Smooth muscle cell (in vitro differentiated cells): ENCODE results near the gene KANK4. TPM values are rescaled to one million over a fixed set of nuclear protein-coding genes. Genes with fewer than 3 reads are reported as not detected.

Source experiments
- DNase-seq: peaks from one replicate; lab custom pipeline; 2025; ENCODE audit not compliant: unreplicated experiment; lab: John Stamatoyannopoulos, UW
- H2AFZ ChIP-seq: fragments of 200-600 bp; sonication (generic); 2 replicates; pipeline ENCODE4 v1.6.0; 2016; ENCODE audit warnings: antibody characterized with exemption, low read depth, mild to moderate bottlenecking
- H3F3A ChIP-seq: fragments of 200-600 bp; sonication (generic); 2 replicates; pipeline ENCODE4 v1.6.0; 2017; ENCODE audit warnings: antibody characterized with exemption, low read depth
- H3K27ac ChIP-seq: fragments of 200-600 bp; sonication (generic); 2 replicates; pipeline ENCODE4 v1.5.1; 2016; ENCODE audit warnings: low read depth, mild to moderate bottlenecking
- H3K27me3 ChIP-seq: fragments of 200-600 bp; sonication (generic); 2 replicates; pipeline ENCODE4 v1.6.1; 2016; ENCODE audit warnings: low read depth, mild to moderate bottlenecking
- H3K36me3 ChIP-seq: fragments of 200-600 bp; sonication (generic); 2 replicates; pipeline ENCODE4 v1.5.1; 2016; ENCODE audit warnings: low read depth
- H3K4me1 ChIP-seq: fragments of 200-600 bp; sonication (generic); 2 replicates; pipeline ENCODE4 v1.5.1; 2016; ENCODE audit warnings: low read depth
- H3K4me2 ChIP-seq: fragments of 200-600 bp; sonication (generic); 2 replicates; pipeline ENCODE4 v1.6.0; 2016; ENCODE audit warnings: mild to moderate bottlenecking
- H3K4me3 ChIP-seq: fragments of 200-600 bp; sonication (generic); 2 replicates; pipeline ENCODE4 v1.5.1; 2016; ENCODE audit warnings: mild to moderate bottlenecking
- H3K79me2 ChIP-seq: fragments of 200-600 bp; sonication (generic); 2 replicates; pipeline ENCODE4 v1.6.0; 2016; ENCODE audit warnings: low read depth, mild to moderate bottlenecking
- H3K9ac ChIP-seq: fragments of 200-600 bp; sonication (generic); 2 replicates; pipeline ENCODE4 v1.6.0; 2016; ENCODE audit warnings: low read depth
- H3K9me3 ChIP-seq: fragments of 200-600 bp; sonication (generic); replicated peaks from 2 replicates; pipeline ENCODE4 v1.5.1; 2016; ENCODE audit warnings: low read depth
- H4K20me1 ChIP-seq: fragments of 200-600 bp; sonication (generic); 2 replicates; pipeline ENCODE4 v1.6.0; 2016; ENCODE audit warnings: low read depth
- WGBS: methylation state at CpG from one replicate; pipeline ENCODE4 v1.1.7; 2016; ENCODE audit warnings: low lambda C conversion rate; 5-methylcytosine and 5-hydroxymethylcytosine counted together
- polyA plus RNA-seq: library from polyadenylated mRNA; unstranded; fragments of >200 nt; fragmentation: Nextera tagmentation; extraction: Ambion mirVana; gene quantifications from 2 replicates; pipeline ENCODE4 v1.2.1, GENCODE V29; 2016
- total RNA-seq: library from RNA; depleted of rRNA; stranded (reverse); fragments of >200 nt; gene quantifications from 2 replicates; pipeline ENCODE4 v1.2.3, GENCODE V29; 2014
- TF ChIP-seq, protein P1 (sequence below): fragments of 200-600 bp; sonication (generic); IDR thresholded peaks from 2 replicates; pipeline ENCODE4 v1.5.1; 2017; ENCODE audit warnings: borderline replicate concordance, mild to moderate bottlenecking, antibody characterized with exemption; ENCODE audit not compliant: insufficient read depth, poor library complexity, severe bottlenecking

The KANK4 gene
- total and polyA plus RNA-seq, 2 experiments from 2014 or later: 69.2 to 77.8 TPM

DNA sequence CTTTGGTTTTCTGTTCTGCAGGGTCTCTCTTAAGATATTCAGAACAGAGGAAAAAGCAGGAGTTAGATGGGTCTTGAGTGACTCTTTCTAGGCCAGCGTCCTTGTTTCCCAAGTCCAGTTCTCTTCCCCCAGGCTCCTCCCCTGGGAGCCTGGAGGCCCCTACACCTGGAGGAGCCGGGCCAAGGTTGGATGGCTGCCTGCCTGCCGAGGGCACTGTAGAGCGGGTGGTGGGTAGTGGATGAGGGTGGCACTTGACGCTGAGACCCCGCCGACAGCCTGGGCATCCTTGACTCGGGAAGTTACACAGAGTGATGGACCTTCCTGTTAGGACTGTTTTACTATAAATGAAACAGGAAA, 17.4 kb upstream of the KANK4 start:
- H3K36me3 ChIP-seq: no peaks in the 10 kb centered on the region
- no peaks in the 10 kb centered on the region for H4K20me1 ChIP-seq
- DNase-seq: no peak
- TF ChIP-seq, protein P1, sequence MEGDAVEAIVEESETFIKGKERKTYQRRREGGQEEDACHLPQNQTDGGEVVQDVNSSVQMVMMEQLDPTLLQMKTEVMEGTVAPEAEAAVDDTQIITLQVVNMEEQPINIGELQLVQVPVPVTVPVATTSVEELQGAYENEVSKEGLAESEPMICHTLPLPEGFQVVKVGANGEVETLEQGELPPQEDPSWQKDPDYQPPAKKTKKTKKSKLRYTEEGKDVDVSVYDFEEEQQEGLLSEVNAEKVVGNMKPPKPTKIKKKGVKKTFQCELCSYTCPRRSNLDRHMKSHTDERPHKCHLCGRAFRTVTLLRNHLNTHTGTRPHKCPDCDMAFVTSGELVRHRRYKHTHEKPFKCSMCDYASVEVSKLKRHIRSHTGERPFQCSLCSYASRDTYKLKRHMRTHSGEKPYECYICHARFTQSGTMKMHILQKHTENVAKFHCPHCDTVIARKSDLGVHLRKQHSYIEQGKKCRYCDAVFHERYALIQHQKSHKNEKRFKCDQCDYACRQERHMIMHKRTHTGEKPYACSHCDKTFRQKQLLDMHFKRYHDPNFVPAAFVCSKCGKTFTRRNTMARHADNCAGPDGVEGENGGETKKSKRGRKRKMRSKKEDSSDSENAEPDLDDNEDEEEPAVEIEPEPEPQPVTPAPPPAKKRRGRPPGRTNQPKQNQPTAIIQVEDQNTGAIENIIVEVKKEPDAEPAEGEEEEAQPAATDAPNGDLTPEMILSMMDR: no peak
- H3K4me1 ChIP-seq: peaks cover 16% of the 10 kb centered on the region
- H3K9me3 ChIP-seq: no peaks in the 10 kb centered on the region
- H3K4me2 ChIP-seq: no peak overlapping the region
- H3K27ac ChIP-seq: peak overlapping the region; percentile 74
- H3K4me3 ChIP-seq: no peak overlapping the region
- H3F3A ChIP-seq: peaks cover 6% of the 10 kb centered on the region
- H3K79me2 ChIP-seq: no peaks in the 10 kb centered on the region
- H3K9ac ChIP-seq: no peak overlapping the region
- 91% methylated on average over 8 of the region's 8 CpGs for WGBS
- H3K27me3 ChIP-seq: no peaks in the 10 kb centered on the region
- peak overlapping the region; percentile 96 for H2AFZ ChIP-seq

DNA sequence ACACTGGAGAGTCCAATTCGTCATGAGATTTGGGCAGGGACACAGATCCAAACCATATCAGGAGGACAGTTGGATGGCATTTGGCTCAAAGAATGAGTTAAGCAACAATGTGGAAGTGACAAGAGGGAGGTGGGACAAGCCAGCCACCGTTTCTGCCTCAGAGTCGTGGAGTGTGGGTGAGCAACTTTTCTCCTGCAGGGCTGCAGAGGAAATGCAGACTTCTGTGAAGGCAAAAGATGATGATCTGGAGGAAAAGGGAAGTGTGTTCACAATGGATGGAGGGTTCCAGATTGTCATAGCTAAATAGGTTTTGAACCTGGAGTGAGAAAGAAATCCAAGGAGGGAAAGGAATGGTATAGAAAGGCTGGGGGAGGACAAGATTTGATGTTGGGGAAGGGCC, 16.4 kb upstream of the KANK4 start:
- H3K27ac ChIP-seq: no peak overlapping the region
- H3K79me2 ChIP-seq: no peaks in the 10 kb centered on the region
- no peak overlapping the region for H3K9ac ChIP-seq
- H3K9me3 ChIP-seq: no peaks in the 10 kb centered on the region
- H3K4me1 ChIP-seq: peaks cover 16% of the 10 kb centered on the region
- no peak overlapping the region for H3K4me3 ChIP-seq
- H3K27me3 ChIP-seq: no peaks in the 10 kb centered on the region
- no peak for DNase-seq
- H3K4me2 ChIP-seq: no peak overlapping the region
- no peaks in the 10 kb centered on the region for H4K20me1 ChIP-seq
- H3K36me3 ChIP-seq: no peaks in the 10 kb centered on the region
- WGBS: 55% methylated on average over 3 of the region's 3 CpGs
- no peak overlapping the region for H2AFZ ChIP-seq
- H3F3A ChIP-seq: peaks cover 6% of the 10 kb centered on the region
- TF ChIP-seq, protein P1: no peak

DNA sequence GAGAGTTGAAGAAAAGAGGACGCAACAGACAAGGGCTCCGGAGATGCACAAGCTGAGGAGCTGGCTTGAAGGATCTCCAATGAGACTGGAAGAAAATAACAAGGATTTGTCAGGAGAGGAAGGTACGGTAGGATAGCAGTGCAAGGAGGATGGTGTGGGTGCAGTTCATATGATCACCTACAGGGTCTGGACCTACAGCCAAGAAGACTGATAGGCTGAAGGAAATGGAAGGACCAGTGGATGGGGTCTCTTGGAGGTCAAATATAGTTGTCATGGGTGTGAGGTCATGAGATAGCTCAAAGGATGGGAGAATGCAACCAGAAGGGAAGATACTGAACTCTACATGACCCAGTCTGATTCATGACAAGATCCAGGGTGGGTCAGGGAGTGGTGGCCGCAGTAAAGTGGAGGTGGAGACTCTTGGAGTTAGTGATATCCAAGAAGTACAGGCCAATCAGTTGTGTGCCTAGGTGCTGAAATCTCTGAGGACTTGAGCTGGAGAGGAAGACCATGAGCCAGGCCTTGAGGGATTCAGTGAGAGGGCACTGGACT, 15.3 kb upstream of the KANK4 start:
- Histone ChIP-seq H4K20me1 (no peaks in the 10 kb centered on the region), H3K4me3 (no peak overlapping the region), H3K27ac (no peak overlapping the region), H2AFZ (no peak overlapping the region), H3K4me2 (no peak overlapping the region), H3K27me3 (no peaks in the 10 kb centered on the region), H3K79me2 (no peaks in the 10 kb centered on the region), H3K9ac (no peak overlapping the region), H3K9me3 (no peaks in the 10 kb centered on the region), H3F3A (peaks cover 6% of the 10 kb centered on the region), H3K4me1 (peaks cover 16% of the 10 kb centered on the region), H3K36me3 (no peaks in the 10 kb centered on the region)
- DNase-seq: no peak
- WGBS: 96% methylated on average over 4 of the region's 4 CpGs
- TF ChIP-seq, protein P1: no peak

DNA sequence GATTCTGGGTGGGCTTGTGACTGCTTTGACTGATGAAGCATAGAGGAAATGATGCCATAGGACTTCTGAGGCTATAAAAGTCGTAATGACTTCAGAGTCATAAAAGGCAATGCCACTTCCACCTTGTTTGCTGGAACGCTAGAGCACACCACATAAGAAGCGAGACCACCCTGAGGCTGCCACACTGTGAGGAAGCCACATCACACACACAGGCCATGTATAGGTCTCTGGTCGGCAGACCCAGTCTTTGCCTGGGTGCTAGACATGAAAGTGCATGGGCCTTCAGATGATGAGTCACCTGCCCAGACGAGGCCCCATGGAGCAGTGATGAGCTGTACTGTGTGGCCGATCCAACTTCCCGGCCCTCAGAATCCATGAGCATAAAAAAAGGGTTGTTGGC, 14.2 kb upstream of the KANK4 start:
- peak overlapping the region; percentile 47 for H3K27ac ChIP-seq
- H3K4me1 ChIP-seq: peaks cover 16% of the 10 kb centered on the region
- no peak overlapping the region for H2AFZ ChIP-seq
- no peaks in the 10 kb centered on the region for H3K36me3 ChIP-seq
- TF ChIP-seq, protein P1: no peak
- H3K4me2 ChIP-seq: no peak overlapping the region
- H3K27me3 ChIP-seq: no peaks in the 10 kb centered on the region
- no peak overlapping the region for H3K4me3 ChIP-seq
- no peak for DNase-seq
- H3F3A ChIP-seq: peaks cover 6% of the 10 kb centered on the region
- 34% methylated on average over 7 of the region's 7 CpGs for WGBS
- H3K9me3 ChIP-seq: no peaks in the 10 kb centered on the region
- no peaks in the 10 kb centered on the region for H3K79me2 ChIP-seq
- no peaks in the 10 kb centered on the region for H4K20me1 ChIP-seq
- H3K9ac ChIP-seq: no peak overlapping the region
